HCT116 (cell line): ENCODE data around the gene SLC22A23.

ENCODE experiments used
- MAX ChIP-seq: IDR thresholded peaks from 2 replicates; pipeline ENCODE4 v1.6.1; 2012
- POLR2A ChIP-seq: IDR thresholded peaks from 2 replicates; pipeline ENCODE4 v1.7.0; 2011; ENCODE audit warnings: borderline replicate concordance; ENCODE audit not compliant: insufficient read depth, insufficient read length; ENCODE audit errors: extremely low read depth
- SP1 ChIP-seq: IDR thresholded peaks from 2 replicates; pipeline ENCODE4 v1.6.1; 2012; ENCODE audit warnings: low read depth
- TF ChIP-seq, protein P1 (sequence below), 3 experiments: fragments of 200-600 bp in 1 of 3; sonication (generic) in 1 of 3; IDR thresholded peaks in 2 of 3; conservative IDR thresholded peaks in 1 of 3; 2 replicates each; pipeline ENCODE4 v1.5.1; 2012 to 2017; ENCODE audit warnings: low read depth in 2 of 3, low read length in 2 of 3, antibody characterized with exemption in 1 of 3, borderline replicate concordance in 1 of 3, control low read depth in 1 of 3, mild to moderate bottlenecking in 1 of 3, mixed read lengths in 1 of 3, mixed run types in 1 of 3, moderate library complexity in 1 of 3; ENCODE audit not compliant: insufficient read depth in 1 of 3

DNA sequence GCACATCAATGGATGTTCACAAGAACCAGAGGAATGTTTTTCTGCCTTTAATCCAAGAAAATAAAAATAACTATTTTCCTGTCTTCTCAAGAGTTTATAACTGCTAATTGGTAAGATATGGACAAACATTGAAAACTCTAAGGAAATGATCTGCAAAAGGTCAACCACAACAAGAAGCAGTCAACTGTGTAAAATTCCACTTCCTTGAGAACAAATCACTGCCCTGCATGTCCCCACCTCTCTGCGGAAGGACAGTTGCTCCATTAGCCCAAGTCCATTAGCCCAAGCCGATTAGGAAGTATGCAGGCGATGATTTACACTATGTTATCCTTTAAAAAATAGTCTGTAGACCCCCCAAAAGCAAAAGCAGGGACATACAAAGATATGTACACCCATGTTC is 27.6 kb downstream of the SLC22A23 start:
- TF ChIP-seq, protein P1, sequence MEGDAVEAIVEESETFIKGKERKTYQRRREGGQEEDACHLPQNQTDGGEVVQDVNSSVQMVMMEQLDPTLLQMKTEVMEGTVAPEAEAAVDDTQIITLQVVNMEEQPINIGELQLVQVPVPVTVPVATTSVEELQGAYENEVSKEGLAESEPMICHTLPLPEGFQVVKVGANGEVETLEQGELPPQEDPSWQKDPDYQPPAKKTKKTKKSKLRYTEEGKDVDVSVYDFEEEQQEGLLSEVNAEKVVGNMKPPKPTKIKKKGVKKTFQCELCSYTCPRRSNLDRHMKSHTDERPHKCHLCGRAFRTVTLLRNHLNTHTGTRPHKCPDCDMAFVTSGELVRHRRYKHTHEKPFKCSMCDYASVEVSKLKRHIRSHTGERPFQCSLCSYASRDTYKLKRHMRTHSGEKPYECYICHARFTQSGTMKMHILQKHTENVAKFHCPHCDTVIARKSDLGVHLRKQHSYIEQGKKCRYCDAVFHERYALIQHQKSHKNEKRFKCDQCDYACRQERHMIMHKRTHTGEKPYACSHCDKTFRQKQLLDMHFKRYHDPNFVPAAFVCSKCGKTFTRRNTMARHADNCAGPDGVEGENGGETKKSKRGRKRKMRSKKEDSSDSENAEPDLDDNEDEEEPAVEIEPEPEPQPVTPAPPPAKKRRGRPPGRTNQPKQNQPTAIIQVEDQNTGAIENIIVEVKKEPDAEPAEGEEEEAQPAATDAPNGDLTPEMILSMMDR (IDR thresholded peaks at IDR 0.05 in 2 of 3, conservative IDR thresholded peaks at IDR 0.05 in 1 of 3; ENCODE audit: borderline replicate concordance in 1 of 3, insufficient read depth in 1 of 3, low read depth in 2 of 3, low read length in 2 of 3): no peak
- TF ChIP-seq POLR2A: no peak
- TF ChIP-seq MAX: no peak
- TF ChIP-seq SP1: no peak
